GM12892 (cell line): ENCODE results near the gene MB21D2.

ENCODE experiments used
- POLR2A ChIP-seq: IDR thresholded peaks from 2 replicates; pipeline ENCODE4 v1.6.1; 2011; ENCODE audit warnings: low read depth, low read length, control low read depth
- POLR2AphosphoS5 ChIP-seq: IDR thresholded peaks from 2 replicates; pipeline ENCODE4 v1.6.1; 2011; ENCODE audit warnings: low read depth, low read length, control low read depth
- TAF1 ChIP-seq: IDR thresholded peaks from 2 replicates; pipeline ENCODE4 v1.6.1; 2011; ENCODE audit warnings: low read depth, mild to moderate bottlenecking, control low read depth, low read length, borderline replicate concordance

GRCh38 chr3:192953926-192954325, 36.3 kb upstream of the MB21D2 start:
- no peak for TF ChIP-seq POLR2A
- no peak for TF ChIP-seq POLR2AphosphoS5
- TF ChIP-seq TAF1 = no peak
